Caco-2 (cell line): ENCODE results near the gene AKR1B1. TPM values are rescaled to one million over a fixed set of nuclear protein-coding genes. Genes with fewer than 3 reads are reported as not detected.

Experiments used
- BruUV-seq: library from RNA; stranded (reverse); fragments of 400-500 nt; replicated peaks from 2 replicates; lab custom pipeline; 2021; lab: Mats Ljungman, UMichigan
- CTCF ChIA-PET: fragments of 300-600 bp; sonication (Branson Sonifier 250); formaldehyde crosslinking; loops from one replicate; lab custom pipeline; 2022; ENCODE audit warnings: antibody characterized with exemption; lab: Charles Lee
- POLR2A ChIA-PET: fragments of 300-600 bp; sonication (Branson Sonifier 250); formaldehyde crosslinking; loops from one replicate; lab custom pipeline; 2022; ENCODE audit warnings: antibody characterized with exemption; lab: Charles Lee
- DNase-seq, 2 experiments: peaks; one replicate each; pipeline versions ENCODE4 v3.0.0 to v3.0.0-alpha.2; 2020 to 2022
- H3K27me3 ChIP-seq: replicated peaks from 2 replicates; pipeline ENCODE4 v1.6.0; 2011; ENCODE audit warnings: low read length; ENCODE audit not compliant: control insufficient read depth, insufficient read depth
- H3K36me3 ChIP-seq: 2 replicates; pipeline ENCODE4 v1.5.1; 2011; ENCODE audit warnings: low read length; ENCODE audit not compliant: control insufficient read depth, insufficient read depth
- H3K4me1 ChIP-seq: fragments of 250-450 bp; sonication (Bioruptor Pico); 2 replicates; pipeline ENCODE4 v1.5.1; 2020; ENCODE audit warnings: mild to moderate bottlenecking
- H3K4me3 ChIP-seq: 2 replicates; pipeline ENCODE4 v1.5.1; 2011; ENCODE audit warnings: low read depth, mild to moderate bottlenecking, control low read depth, low read length
- H3K9me3 ChIP-seq: fragments of 250-450 bp; sonication (Bioruptor Pico); 2 replicates; pipeline ENCODE4 v1.5.1; 2020; ENCODE audit warnings: mild to moderate bottlenecking, moderate library complexity
- H3K27ac Mint-ChIP-seq: one replicate; pipeline ENCODE4 v1.8.0; 2022; ENCODE audit warnings: mixed read lengths; ENCODE audit not compliant: unreplicated experiment
- H3K27me3 Mint-ChIP-seq: one replicate; pipeline ENCODE4 v1.8.0; 2022; ENCODE audit warnings: mixed read lengths; ENCODE audit not compliant: insufficient read depth, unreplicated experiment
- H3K36me3 Mint-ChIP-seq: one replicate; pipeline ENCODE4 v1.8.0; 2022; ENCODE audit warnings: mild to moderate bottlenecking, mixed read lengths; ENCODE audit not compliant: insufficient read depth, unreplicated experiment
- H3K4me1 Mint-ChIP-seq: one replicate; pipeline ENCODE4 v1.8.0; 2022; ENCODE audit warnings: low read depth, mixed read lengths; ENCODE audit not compliant: unreplicated experiment
- H3K4me3 Mint-ChIP-seq: one replicate; pipeline ENCODE4 v1.8.0; 2022; ENCODE audit warnings: mild to moderate bottlenecking, moderate library complexity, mixed read lengths; ENCODE audit not compliant: unreplicated experiment
- H3K9me3 Mint-ChIP-seq: one replicate; pipeline ENCODE4 v1.8.0; 2022; ENCODE audit warnings: mixed read lengths; ENCODE audit not compliant: unreplicated experiment
- intact Hi-C: fragments of 100-400 bp; cut with micrococcal nuclease; formaldehyde crosslinking; loops from one replicate; pipeline ENCODE4 v1.10.0; 2022; ENCODE audit not compliant: unreplicated experiment
- total RNA-seq: library from RNA; stranded (reverse); gene quantifications from 2 replicates; pipeline ENCODE4 v1.2.3, GENCODE V29; 2022
- TF ChIP-seq, protein P1 (sequence below), 2 experiments: fragments of 200-600 bp in 1 of 2; IDR thresholded peaks; 1 replicate in 1 of 2; 2 replicates in 1 of 2; pipeline versions ENCODE4 v1.5.1 to v1.8.0; 2011 to 2022; ENCODE audit warnings: antibody characterized with exemption in 1 of 2, control low read depth in 1 of 2, inconsistent platforms in 1 of 2, low read depth in 1 of 2, low read length in 1 of 2, mild to moderate bottlenecking in 1 of 2, moderate library complexity in 1 of 2; ENCODE audit not compliant: insufficient read depth in 1 of 2, severe bottlenecking in 1 of 2, unreplicated experiment in 1 of 2

Gene AKR1B1
- total RNA-seq, 1 experiment from 2014 or later: 58.6 TPM

DNA sequence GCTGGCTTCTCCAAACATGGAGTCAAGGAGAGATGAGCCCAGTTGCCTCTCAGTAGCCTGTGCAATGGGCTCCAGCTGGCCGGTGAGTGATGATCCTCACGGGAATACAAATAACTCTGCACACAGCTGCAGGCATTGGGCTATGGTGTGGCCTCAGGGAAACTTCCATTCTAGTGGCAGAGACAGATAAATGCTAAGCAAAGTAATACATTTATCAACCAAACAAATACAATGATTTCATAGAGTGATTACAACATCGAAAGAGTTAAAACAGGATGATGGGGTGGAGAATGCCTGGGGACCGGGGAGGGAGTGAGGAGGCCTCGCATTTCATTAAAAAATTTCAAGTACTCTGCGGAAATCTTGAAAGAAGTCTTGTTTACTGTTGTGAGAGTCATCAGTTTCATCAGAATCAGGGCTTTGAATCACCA lies 15.0 kb upstream of the AKR1B1 start:
- H3K4me1 ChIP-seq: no peaks in the 10 kb centered on the region; the same call in 1 of the 2 replicates
- TF ChIP-seq, protein P1, sequence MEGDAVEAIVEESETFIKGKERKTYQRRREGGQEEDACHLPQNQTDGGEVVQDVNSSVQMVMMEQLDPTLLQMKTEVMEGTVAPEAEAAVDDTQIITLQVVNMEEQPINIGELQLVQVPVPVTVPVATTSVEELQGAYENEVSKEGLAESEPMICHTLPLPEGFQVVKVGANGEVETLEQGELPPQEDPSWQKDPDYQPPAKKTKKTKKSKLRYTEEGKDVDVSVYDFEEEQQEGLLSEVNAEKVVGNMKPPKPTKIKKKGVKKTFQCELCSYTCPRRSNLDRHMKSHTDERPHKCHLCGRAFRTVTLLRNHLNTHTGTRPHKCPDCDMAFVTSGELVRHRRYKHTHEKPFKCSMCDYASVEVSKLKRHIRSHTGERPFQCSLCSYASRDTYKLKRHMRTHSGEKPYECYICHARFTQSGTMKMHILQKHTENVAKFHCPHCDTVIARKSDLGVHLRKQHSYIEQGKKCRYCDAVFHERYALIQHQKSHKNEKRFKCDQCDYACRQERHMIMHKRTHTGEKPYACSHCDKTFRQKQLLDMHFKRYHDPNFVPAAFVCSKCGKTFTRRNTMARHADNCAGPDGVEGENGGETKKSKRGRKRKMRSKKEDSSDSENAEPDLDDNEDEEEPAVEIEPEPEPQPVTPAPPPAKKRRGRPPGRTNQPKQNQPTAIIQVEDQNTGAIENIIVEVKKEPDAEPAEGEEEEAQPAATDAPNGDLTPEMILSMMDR (IDR thresholded peaks at IDR 0.05; ENCODE audit: insufficient read depth in 1 of 2, low read depth in 1 of 2, low read length in 1 of 2, severe bottlenecking in 1 of 2, unreplicated experiment in 1 of 2): no peak
- H3K4me3 ChIP-seq: no peak overlapping the region
- H3K9me3 ChIP-seq: no peaks in the 10 kb centered on the region; the same call in 1 of the 2 replicates
- Mint-ChIP-seq H3K9me3 (no peaks in the 10 kb centered on the region), H3K27me3 (no peaks in the 10 kb centered on the region), H3K4me3 (no peak overlapping the region), H3K4me1 (peaks cover 12% of the 10 kb centered on the region), H3K27ac (no peak overlapping the region), H3K36me3 (no peaks in the 10 kb centered on the region)
- DNase-seq: no peak
- H3K36me3 ChIP-seq: no peaks in the 10 kb centered on the region
- CTCF ChIA-PET: no interaction called here
- POLR2A ChIA-PET: no interaction called here
- no peaks in the 10 kb centered on the region for H3K27me3 ChIP-seq
- no TSS peak for BruUV-seq
- intact Hi-C loops: no loop called here

DNA sequence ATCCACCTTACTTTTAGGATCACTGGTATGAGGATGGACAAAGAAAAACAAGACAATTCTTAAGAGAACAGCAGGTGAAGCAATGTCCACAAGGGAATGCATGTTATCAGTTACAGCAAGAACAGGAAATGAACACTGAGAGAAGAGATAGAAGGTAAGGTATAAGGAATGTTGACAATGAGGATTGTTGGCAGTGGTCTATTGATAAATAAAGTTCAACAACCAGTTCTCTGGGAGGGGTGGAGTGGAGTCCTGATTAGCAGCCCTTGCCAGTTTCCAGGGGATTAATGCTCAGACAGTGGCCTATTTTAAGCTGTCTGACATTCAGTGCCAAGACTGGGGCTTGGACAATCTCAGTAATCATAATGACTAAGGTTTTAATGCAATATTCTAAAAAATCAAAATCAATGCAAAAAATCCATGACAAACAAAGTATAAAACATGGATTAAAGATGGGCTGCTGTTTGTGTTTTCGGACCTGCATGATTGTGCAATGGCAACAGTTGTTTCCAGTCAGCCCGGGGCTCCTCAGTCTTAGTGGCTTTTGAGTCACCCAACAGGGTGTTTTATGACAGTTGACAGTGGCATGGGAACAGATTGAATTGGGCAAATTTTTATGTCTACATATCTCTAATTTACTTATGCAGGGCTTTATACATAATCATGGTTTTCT lies 13.8 kb upstream of the AKR1B1 start:
- no peaks in the 10 kb centered on the region for H3K9me3 Mint-ChIP-seq
- H3K27me3 ChIP-seq: no peaks in the 10 kb centered on the region
- H3K27ac Mint-ChIP-seq: no peak overlapping the region
- no peaks in the 10 kb centered on the region for H3K36me3 ChIP-seq
- H3K4me3 ChIP-seq: no peak overlapping the region
- TF ChIP-seq, protein P1 (IDR thresholded peaks at IDR 0.05; ENCODE audit: insufficient read depth in 1 of 2, low read depth in 1 of 2, low read length in 1 of 2, severe bottlenecking in 1 of 2, unreplicated experiment in 1 of 2): no peak
- H3K27me3 Mint-ChIP-seq: no peaks in the 10 kb centered on the region
- no peaks in the 10 kb centered on the region; the same call in 1 of the 2 replicates for H3K9me3 ChIP-seq
- BruUV-seq: no TSS peak
- no peaks in the 10 kb centered on the region; the same call in 1 of the 2 replicates for H3K4me1 ChIP-seq
- no peak for DNase-seq
- CTCF ChIA-PET: no interaction called here
- H3K4me1 Mint-ChIP-seq: peaks cover 12% of the 10 kb centered on the region
- no peak overlapping the region for H3K4me3 Mint-ChIP-seq
- POLR2A ChIA-PET: no interaction called here
- no peaks in the 10 kb centered on the region for H3K36me3 Mint-ChIP-seq
- intact Hi-C loops: no loop called here

DNA sequence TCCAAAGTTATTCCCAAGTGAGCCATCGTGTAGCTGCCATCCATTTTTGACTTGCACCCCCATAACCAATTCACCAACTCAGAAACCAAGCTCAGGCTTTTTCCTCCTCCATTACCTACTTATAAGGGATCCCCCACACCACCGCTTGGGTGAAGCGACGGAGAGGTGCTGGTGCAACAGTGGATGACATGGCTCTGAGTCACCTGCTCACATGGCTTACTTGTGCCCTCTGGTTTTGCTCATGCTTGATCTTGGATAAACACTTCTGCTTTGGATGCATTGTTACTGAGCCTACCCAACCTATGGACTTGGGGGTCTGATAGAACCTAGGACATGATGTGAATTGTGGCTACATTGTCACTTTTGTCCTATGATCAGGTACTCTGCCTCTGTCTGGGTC lies 12.0 kb upstream of the AKR1B1 start:
- BruUV-seq: no TSS peak
- Histone ChIP-seq H3K4me3 (no peak overlapping the region), H3K9me3 (peaks cover under 1% of the 10 kb centered on the region; the same call in 1 of the 2 replicates), H3K4me1 (no peaks in the 10 kb centered on the region; the same call in 1 of the 2 replicates), H3K27me3 (no peaks in the 10 kb centered on the region), H3K36me3 (no peaks in the 10 kb centered on the region)
- H3K36me3 Mint-ChIP-seq: no peaks in the 10 kb centered on the region
- CTCF ChIA-PET: no interaction called here
- H3K9me3 Mint-ChIP-seq: no peaks in the 10 kb centered on the region
- H3K4me1 Mint-ChIP-seq: peaks cover 12% of the 10 kb centered on the region
- intact Hi-C loops: no loop called here
- H3K27ac Mint-ChIP-seq: no peak overlapping the region
- H3K27me3 Mint-ChIP-seq: no peaks in the 10 kb centered on the region
- POLR2A ChIA-PET: no interaction called here
- DNase-seq: no peak
- no peak overlapping the region for H3K4me3 Mint-ChIP-seq
- TF ChIP-seq, protein P1 (IDR thresholded peaks at IDR 0.05; ENCODE audit: insufficient read depth in 1 of 2, low read depth in 1 of 2, low read length in 1 of 2, severe bottlenecking in 1 of 2, unreplicated experiment in 1 of 2): no peak
